Astrocyte (in vitro differentiated cells and primary cell): ENCODE measurements around the gene ABHD11. TPM values are rescaled to one million over a fixed set of nuclear protein-coding genes. Genes with fewer than 3 reads are reported as not detected.

Experiments used
- DNase-seq: peaks from one replicate; pipeline ENCODE4 v3.0.0-alpha.2; 2010; ENCODE audit warnings: low read depth
- FAIRE-seq: peaks from 2 replicates; lab custom pipeline; 2011; peaks lifted over from hg19 to GRCh38; lab: Jason Lieb, UNC
- H2AFZ ChIP-seq: 2 replicates; pipeline ENCODE4 v1.6.0; 2012; ENCODE audit warnings: low read depth, low read length, inconsistent platforms
- H3K27ac ChIP-seq: 2 replicates; pipeline ENCODE4 v1.5.1; 2011; ENCODE audit warnings: low read depth, low read length, inconsistent platforms
- H3K27me3 ChIP-seq: 2 replicates; pipeline ENCODE4 v1.6.0; 2011; ENCODE audit warnings: low read length, inconsistent platforms; ENCODE audit not compliant: insufficient read depth
- H3K36me3 ChIP-seq: 2 replicates; pipeline ENCODE4 v1.5.1; 2011; ENCODE audit warnings: low read length, inconsistent platforms; ENCODE audit not compliant: insufficient read depth
- H3K4me1 ChIP-seq: 2 replicates; pipeline ENCODE4 v1.5.1; 2011; ENCODE audit warnings: low read length, inconsistent platforms; ENCODE audit not compliant: insufficient read depth
- H3K4me2 ChIP-seq: 2 replicates; pipeline ENCODE4 v1.6.0; 2012; ENCODE audit warnings: low read length, inconsistent platforms
- H3K4me3 ChIP-seq: 2 replicates; pipeline ENCODE4 v1.5.1; 2011; ENCODE audit warnings: low read depth, mild to moderate bottlenecking, low read length, inconsistent platforms; ENCODE audit not compliant: insufficient read depth
- H3K79me2 ChIP-seq: 2 replicates; pipeline ENCODE4 v1.6.0; 2012; ENCODE audit warnings: mild to moderate bottlenecking, low read length, inconsistent platforms; ENCODE audit not compliant: insufficient read depth
- H3K9ac ChIP-seq: 2 replicates; pipeline ENCODE4 v1.6.0; 2012; ENCODE audit warnings: mild to moderate bottlenecking, low read length, inconsistent platforms
- H3K9me3 ChIP-seq: 2 replicates; pipeline ENCODE4 v1.5.1; 2012; ENCODE audit warnings: low read depth, mild to moderate bottlenecking, low read length, inconsistent platforms; ENCODE audit not compliant: insufficient read depth
- H4K20me1 ChIP-seq: 2 replicates; pipeline ENCODE4 v1.6.0; 2012; ENCODE audit warnings: low read length, inconsistent platforms; ENCODE audit not compliant: insufficient read depth
- H3K27ac Mint-ChIP-seq: one replicate; pipeline ENCODE4 v1.8.0; 2021; ENCODE audit warnings: mild to moderate bottlenecking, mixed read lengths; ENCODE audit not compliant: unreplicated experiment
- H3K27me3 Mint-ChIP-seq: one replicate; pipeline ENCODE4 v1.8.0; 2021; ENCODE audit warnings: low read depth, mixed read lengths; ENCODE audit not compliant: unreplicated experiment
- H3K36me3 Mint-ChIP-seq: one replicate; pipeline ENCODE4 v1.8.0; 2021; ENCODE audit warnings: low read depth, mixed read lengths; ENCODE audit not compliant: unreplicated experiment
- H3K4me1 Mint-ChIP-seq: one replicate; pipeline ENCODE4 v1.8.0; 2021; ENCODE audit warnings: low read depth, mixed read lengths; ENCODE audit not compliant: unreplicated experiment
- H3K4me3 Mint-ChIP-seq: one replicate; pipeline ENCODE4 v1.8.0; 2021; ENCODE audit warnings: mild to moderate bottlenecking, moderate library complexity, mixed read lengths; ENCODE audit not compliant: unreplicated experiment
- H3K9me3 Mint-ChIP-seq: one replicate; pipeline ENCODE4 v1.8.0; 2021; ENCODE audit warnings: mild to moderate bottlenecking, mixed read lengths; ENCODE audit not compliant: unreplicated experiment
- CTCF ChIP-seq: IDR thresholded peaks from 2 replicates; pipeline ENCODE4 v1.5.1; 2011; ENCODE audit warnings: low read depth, mild to moderate bottlenecking, inconsistent platforms, low read length, moderate library complexity; ENCODE audit not compliant: insufficient read depth
- EZH2 ChIP-seq: IDR thresholded peaks from 2 replicates; pipeline ENCODE4 v1.6.1; 2012; ENCODE audit warnings: mild to moderate bottlenecking, low read length, inconsistent platforms; ENCODE audit not compliant: insufficient read depth
- microRNA-seq: library from miRNA; unstranded; fragments of <30 nt; microRNA quantifications from one replicate; pipeline ENCODE4 v1.2.0, GENCODE V29; 2020
- total RNA-seq: library from RNA; stranded (reverse); gene quantifications from 2 replicates; pipeline ENCODE4 v1.2.1, GENCODE V29; 2021

Gene ABHD11
- total RNA-seq, 1 donor from 2014 or later: 10.8 TPM

GRCh38 chr7:73690646-73691045, 48.0 kb downstream of the ABHD11 start:
- no peak overlapping the region for H2AFZ ChIP-seq
- no peaks in the 10 kb centered on the region for H3K4me1 ChIP-seq
- H3K9me3 Mint-ChIP-seq: no peaks in the 10 kb centered on the region
- no peaks in the 10 kb centered on the region for H3K27me3 Mint-ChIP-seq
- H3K36me3 ChIP-seq: peaks cover 37% of the 10 kb centered on the region
- no peak for DNase-seq
- no peak for FAIRE-seq
- H3K27ac Mint-ChIP-seq: no peak overlapping the region
- H3K4me1 Mint-ChIP-seq: no peaks in the 10 kb centered on the region
- H3K4me2 ChIP-seq: no peak overlapping the region
- H3K27me3 ChIP-seq: no peaks in the 10 kb centered on the region
- no peaks in the 10 kb centered on the region for H3K9me3 ChIP-seq
- peaks cover 42% of the 10 kb centered on the region for H3K36me3 Mint-ChIP-seq
- no peak for TF ChIP-seq CTCF
- H3K9ac ChIP-seq: no peak overlapping the region
- H4K20me1 ChIP-seq: peaks cover 32% of the 10 kb centered on the region
- H3K4me3 Mint-ChIP-seq: no peak overlapping the region
- H3K4me3 ChIP-seq: no peak overlapping the region
- no peak overlapping the region for H3K27ac ChIP-seq
- peaks cover 38% of the 10 kb centered on the region for H3K79me2 ChIP-seq

- Histone ChIP-seq H3K36me3 (peaks cover 27% of the 10 kb centered on the region), H3K9ac (no peak overlapping the region), H3K79me2 (peaks cover 60% of the 10 kb centered on the region), H3K27me3 (no peaks in the 10 kb centered on the region), H2AFZ (no peak overlapping the region), H4K20me1 (peaks cover 28% of the 10 kb centered on the region), H3K9me3 (no peaks in the 10 kb centered on the region), H3K27ac (no peak overlapping the region), H3K4me1 (no peaks in the 10 kb centered on the region), H3K4me3 (no peak overlapping the region), H3K4me2 (no peak overlapping the region)
- TF ChIP-seq EZH2 (no peak), CTCF (no peak)
- no peak overlapping the region for H3K4me3 Mint-ChIP-seq
- H3K27ac Mint-ChIP-seq: no peak overlapping the region
- H3K9me3 Mint-ChIP-seq: no peaks in the 10 kb centered on the region
- no peaks in the 10 kb centered on the region for H3K4me1 Mint-ChIP-seq
- peaks cover 36% of the 10 kb centered on the region for H3K36me3 Mint-ChIP-seq
- DNase-seq (no peak), FAIRE-seq (no peak)
- no peaks in the 10 kb centered on the region for H3K27me3 Mint-ChIP-seq
Measured at GRCh38 chr7:73688288-73688687, 50.3 kb downstream of the ABHD11 start.

Small RNA genes lying within 50 kb of the gene (microRNA-seq; reads per million reads assigned to microRNA genes)
- gene MIR4284: not detected

Other genes with a start within 250 kb of the ABHD11 start
- 61.0 and 62.5 TPM in 2 replicates for gene BAZ1B, start 216.5 kb downstream of the ABHD11 start, total RNA-seq
- gene BCL7B, start 181.1 kb downstream of the ABHD11 start, total RNA-seq: 27.6 and 30.1 TPM in 2 replicates
- gene TBL2, start 160.2 kb downstream of the ABHD11 start, total RNA-seq: 54.8 and 58.6 TPM in 2 replicates
- 0.41 TPM in 1 of 2 replicates, not detected in the other for gene MLXIPL, start 114.3 kb downstream of the ABHD11 start, total RNA-seq
- gene VPS37D, start 71.0 kb downstream of the ABHD11 start, total RNA-seq: 2.9 and 3.6 TPM in 2 replicates
- gene DNAJC30, start 55.3 kb downstream of the ABHD11 start, total RNA-seq: 10.5 and 11.0 TPM in 2 replicates
- 68.3 and 73.1 TPM in 2 replicates for gene BUD23, start 55.2 kb downstream of the ABHD11 start, total RNA-seq
- gene STX1A, start 19.1 kb downstream of the ABHD11 start, total RNA-seq: 15.0 and 19.7 TPM in 2 replicates
- gene CLDN3, start 31.5 kb upstream of the ABHD11 start, total RNA-seq: 0.68 TPM in 1 of 2 replicates, not detected in the other
- gene CLDN4, start 92.2 kb upstream of the ABHD11 start, total RNA-seq: 13.7 and 32.5 TPM in 2 replicates
- gene METTL27, start 103.7 kb upstream of the ABHD11 start, total RNA-seq: 2.1 and 2.5 TPM in 2 replicates
- not detected in 2 replicates for gene TMEM270, start 122.4 kb upstream of the ABHD11 start, total RNA-seq